ENCODE data around the gene ZDHHC22. TPM values are rescaled to one million over a fixed set of nuclear protein-coding genes. Genes with fewer than 3 reads are reported as not detected.
"Not testable (repeated sequence)": the region's sequence is repeated elsewhere in the genome, so short reads cannot be mapped to it uniquely, and the experiment has no call there.

ZDHHC22 gene
- not detected for total RNA-seq

GRCh38 chr14:77141214-77142004, at the start of gene ZDHHC22:
Gene ZDHHC22 (minus strand): TSS chr14:77141791. CDS start chr14:77139738, 2,053 bp downstream.
- no peak for DNase-seq

- no peak for DNase-seq
Observed at GRCh38 chr14:77190977-77191376, 49.4 kb upstream of the ZDHHC22 start.

- DNase-seq = no peak
Observed at GRCh38 chr14:77189479-77189878, 47.9 kb upstream of the ZDHHC22 start.

- no peak for DNase-seq
Observed at GRCh38 chr14:77187649-77188012, 46.0 kb upstream of the ZDHHC22 start.

DNA sequence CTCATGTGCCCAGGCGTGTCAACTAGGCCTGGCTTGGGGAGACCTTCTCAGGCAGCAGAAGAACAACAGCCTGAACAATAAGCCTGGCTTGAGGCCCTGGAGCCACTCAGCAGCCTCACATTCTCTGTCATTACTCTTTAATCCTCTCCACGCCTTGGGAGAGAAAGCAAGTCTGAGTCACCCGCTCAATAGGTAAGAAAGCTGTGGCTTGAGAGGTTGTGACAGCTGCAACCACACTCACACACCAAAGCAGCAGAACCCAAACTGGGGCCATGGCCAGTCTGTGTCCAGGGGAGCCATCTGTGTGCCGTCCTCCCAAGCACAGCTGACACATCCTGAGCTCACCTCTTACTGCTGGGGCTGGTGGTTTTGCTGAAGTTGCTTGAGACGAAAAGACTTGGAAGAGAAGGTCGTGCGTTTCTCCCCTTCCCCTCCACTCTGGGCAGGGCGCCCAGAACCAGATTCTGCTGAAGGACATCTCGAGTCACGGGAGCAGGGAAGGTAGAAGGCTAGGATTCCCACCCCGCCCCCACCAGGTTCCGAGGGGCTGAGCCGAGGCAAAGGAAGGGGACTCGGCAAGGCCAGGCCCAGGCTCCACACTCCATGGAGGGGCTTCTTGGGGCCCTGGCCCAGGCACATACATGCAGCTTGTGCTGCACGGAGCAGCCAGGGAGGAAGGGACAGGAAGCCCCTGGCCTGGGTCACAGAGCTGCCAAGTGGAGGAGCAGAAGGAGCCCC, 45.5 kb upstream of the ZDHHC22 start:
- DNase-seq = no peak

- DNase-seq = no peak
Observed at GRCh38 chr14:77185093-77185465, 43.5 kb upstream of the ZDHHC22 start.

DNA sequence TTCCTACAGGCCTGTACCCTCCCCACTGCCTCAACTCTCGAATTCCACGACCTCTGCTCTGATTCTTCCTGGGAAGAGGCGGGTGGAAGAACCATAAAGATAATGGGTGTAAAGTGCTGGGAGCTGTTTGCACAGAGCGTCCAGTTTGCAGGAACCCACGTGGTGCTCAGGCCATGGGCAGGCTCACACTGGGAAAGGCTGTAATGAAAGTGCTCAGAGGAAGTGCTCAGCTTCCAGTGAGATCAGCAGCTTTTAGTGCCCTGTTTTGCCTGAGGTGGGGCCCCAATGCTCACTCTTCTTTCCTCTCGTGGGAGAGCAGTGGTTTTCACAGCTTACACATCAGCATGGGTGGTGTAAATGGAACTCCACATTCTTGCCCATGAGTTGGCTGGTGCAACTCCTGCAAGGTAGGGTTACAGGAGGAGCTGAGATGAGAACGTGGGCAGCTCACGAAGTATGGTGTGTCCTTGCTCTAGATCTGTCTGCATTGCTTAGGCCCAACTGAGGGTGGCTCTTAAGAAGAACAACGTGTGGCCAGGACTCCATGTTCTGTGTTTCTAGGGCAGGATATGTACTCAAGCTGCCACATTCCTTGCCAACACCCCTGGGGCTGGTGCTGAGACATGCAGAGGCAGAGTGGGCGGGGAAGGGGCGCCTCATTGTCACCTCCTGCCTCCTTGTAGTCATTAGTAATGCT, 43.0 kb upstream of the ZDHHC22 start:
- DNase-seq = no peak

DNA sequence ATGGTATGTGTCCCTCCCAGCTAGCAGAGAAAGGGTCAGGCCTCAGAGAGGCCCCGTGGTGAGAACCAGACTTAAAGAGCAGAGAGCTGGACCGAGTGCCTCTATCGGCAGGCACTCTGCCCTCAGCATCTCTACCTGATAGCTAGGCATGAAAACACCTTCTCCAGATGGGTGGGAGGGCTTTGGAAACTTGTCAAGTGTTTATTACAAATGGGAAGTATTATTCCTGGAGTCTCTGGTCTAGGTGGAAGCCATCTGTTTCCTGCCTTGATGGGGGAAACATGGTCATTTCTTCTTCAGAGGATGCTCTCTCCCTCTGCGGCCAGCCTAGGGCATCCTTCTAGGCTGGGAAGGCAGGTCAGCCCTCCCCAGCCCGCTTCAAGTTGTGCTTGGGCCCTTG, 42.3 kb upstream of the ZDHHC22 start:
- no peak for DNase-seq

DNA sequence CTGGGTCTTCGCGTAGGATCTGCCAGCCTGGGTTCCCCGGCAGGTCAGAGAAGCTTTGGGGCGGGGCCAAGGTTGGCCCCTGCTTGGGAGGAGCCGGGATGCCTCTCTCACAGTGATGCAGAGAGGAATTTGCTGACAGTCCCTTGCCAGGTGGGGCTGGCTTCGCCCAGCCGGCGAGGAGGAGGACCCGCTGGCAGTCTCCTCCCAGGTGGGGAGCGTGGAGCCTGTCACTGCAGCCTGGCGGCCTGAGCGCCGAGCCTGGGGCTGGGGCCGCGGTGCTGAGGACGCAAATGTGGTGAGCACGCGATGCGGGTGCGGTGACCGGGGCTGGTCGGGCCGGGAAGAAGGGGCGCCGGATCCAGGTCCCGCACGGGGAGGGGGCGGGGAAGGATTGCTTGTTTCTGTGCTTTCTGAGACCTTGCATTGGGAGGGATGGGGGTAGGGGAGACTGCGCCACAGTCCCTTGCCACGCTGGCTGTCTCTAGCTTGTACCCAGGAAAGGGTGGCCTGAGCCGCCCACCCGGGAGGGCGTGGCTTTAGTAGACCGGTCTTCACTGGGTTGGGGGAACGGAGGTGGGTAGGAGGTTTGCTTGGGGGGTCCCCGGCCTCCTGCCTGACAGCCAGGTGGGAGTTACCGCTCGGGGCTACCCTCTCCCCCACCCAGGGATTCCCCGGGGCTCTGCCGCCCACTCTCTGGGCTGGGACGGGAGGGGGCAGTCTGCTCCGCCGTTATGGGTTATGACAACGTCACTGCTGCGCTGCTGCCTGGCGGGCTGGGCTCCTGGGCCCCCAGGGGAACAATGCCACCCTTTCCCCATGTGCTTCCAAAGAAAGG, 40.2 kb upstream of the ZDHHC22 start, which contains the start of gene TMEM63C:
TSS of gene TMEM63C (plus strand) at position 196 of the 835 bp plus-strand sequence. CDS start 37,016 bp downstream, outside the sequence.
- no peak for DNase-seq

- DNase-seq = no peak
Observed at GRCh38 chr14:77180726-77181602, 39.4 kb upstream of the ZDHHC22 start.

GRCh38 chr14:77178656-77179055, 37.1 kb upstream of the ZDHHC22 start:
- DNase-seq = no peak

DNA sequence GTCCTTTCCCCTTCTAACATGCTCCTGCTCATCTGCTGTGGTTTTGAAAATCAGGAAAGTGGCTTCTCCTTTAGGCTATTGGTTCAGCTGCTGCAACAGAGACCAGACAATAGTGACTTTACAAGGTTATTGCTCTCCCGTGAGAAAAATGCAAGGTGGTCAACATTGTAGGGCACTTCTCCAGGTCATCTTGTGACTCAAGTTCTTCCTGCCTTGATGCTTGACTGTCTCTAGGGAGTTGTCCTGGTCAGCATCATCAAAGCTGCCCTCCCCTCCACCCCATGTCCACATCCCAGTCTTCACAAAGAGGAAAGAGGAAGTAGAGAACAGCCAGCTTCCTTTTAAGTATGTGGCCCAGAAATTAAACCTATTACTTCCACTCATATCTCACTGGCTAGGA, 36.1 kb upstream of the ZDHHC22 start:
- DNase-seq = no peak

GRCh38 chr14:77175843-77176242, 34.3 kb upstream of the ZDHHC22 start:
- DNase-seq = no peak

GRCh38 chr14:77173911-77174617, 32.5 kb upstream of the ZDHHC22 start:
- not testable (repeated sequence) for DNase-seq

DNA sequence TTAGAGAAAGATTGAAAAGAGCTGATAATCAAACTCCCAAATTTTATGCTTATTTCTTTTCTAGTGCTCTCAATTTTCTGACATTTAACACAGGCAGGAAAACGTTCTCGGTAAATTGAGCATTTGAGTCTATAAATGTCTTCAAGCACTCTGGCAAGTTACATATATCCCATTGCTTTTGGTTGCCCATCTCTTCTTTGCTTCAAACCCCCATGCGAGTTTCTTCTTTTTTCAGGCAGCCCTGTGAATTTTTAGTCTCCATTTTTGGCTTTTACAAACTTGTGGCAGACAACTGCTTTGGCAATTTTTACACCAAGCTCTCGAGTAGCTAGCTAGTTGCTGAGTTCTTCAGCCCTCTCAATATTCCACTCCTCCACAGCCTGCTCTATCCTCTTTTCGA, 31.3 kb upstream of the ZDHHC22 start:
- no peak for DNase-seq

DNA sequence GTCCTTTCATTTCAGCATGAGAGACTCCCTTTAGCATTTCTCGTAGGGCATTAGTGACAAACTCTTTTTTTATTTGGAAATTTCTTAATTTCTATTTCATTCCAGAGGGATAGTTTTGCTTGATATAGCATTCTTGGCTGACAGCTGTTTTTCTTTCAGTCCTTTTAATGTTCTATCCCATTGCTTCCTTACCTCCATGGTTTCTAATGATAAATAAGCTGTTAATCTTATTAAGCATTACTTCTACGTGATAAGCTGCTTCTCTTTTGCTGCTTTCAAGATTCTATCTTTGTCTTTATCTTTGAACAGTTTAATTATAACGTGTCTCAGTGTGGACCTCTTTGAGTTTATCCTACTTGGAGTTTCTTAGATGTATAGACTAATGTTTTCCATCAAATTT, 28.5 kb upstream of the ZDHHC22 start:
- DNase-seq = no peak

GRCh38 chr14:77161011-77161410, 19.4 kb upstream of the ZDHHC22 start:
- no peak for DNase-seq

DNA sequence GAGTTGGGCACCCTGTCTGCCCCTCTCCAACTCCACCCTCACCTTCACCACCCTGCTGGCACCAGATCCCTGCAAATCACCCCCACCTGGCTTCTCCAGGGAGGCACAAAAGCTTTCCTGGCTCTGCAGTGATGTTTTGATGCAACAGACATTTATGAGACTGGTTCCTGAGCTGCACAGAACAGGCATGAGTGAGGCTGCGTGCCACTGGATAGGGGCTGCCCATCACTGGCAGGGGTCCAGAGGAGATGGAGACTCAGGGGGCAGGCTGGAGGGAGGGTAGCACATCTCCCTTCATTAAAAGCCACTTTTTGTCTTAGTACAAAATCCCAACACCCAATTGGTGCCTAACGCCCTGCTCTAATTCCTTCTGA, 17.3 kb upstream of the ZDHHC22 start:
- no peak for DNase-seq

DNA sequence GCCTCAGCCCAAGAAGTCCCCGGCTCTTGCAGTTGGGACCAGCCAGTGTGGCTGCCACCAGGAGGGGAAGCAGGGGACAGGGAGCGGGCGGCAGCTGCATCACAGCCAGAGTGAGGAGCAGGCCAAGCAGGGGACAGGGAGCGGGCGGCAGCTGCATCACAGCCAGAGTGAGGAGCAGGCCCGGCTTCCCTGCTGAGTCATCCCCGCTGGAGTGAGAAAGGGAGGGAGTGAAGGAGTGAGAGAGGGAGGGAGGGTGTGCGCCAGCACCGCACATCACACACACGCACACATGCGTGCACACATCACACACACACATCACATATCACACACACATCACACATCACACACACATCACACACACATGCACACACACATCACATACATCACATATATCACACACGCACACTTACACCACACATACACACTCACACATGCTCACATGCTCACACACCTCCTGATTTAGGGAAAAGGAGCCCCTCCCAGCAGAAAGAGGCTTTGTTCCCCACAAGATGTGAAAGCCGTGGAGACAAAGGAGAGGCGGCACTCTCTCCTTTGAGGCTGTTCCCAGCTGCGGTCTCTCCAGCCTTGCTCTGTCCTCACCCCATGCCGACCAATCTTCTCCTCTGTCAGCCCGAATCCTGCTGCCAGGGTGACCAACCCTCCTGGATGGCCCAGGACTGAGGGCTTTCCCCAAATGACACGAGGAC, 16.7 kb upstream of the ZDHHC22 start:
- DNase-seq = no peak

DNA sequence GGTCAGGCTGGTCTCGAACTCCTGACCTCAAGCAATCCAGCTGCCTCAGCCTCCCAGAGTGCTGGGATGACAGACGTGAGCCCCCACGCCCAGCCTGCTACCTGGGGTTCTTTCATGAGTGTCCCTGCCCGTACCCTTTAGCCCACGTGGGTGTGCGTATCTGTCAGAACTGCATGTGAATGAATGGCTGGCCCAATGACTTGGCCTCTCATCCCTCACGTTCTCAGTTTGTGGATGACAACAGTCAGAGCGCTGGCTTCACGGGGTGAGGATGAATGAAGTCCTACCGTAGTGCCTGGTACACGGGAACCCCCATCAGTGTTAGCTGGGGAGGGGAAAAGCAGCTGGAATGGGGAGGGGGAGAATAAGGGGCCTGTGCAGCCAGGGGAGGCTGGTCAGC, 16.1 kb upstream of the ZDHHC22 start:
- DNase-seq = no peak

Measured in effector CD4-positive, alpha-beta T cell (primary cell).